B cell (primary cell): ENCODE results near the gene ANKRD24. TPM values are rescaled to one million over a fixed set of nuclear protein-coding genes. Genes with fewer than 3 reads are reported as not detected.

Source experiments
- ATAC-seq: fragments of 200-7000 bp; cut with Tn5 transposase; one replicate; pipeline ENCODE4 v1.10.0; 2021; ENCODE audit warnings: low read depth, mild to moderate bottlenecking, moderate number of reproducible peaks, moderate library complexity
- CTCF ChIA-PET: fragments of 350-600 bp; sonication (Branson Sonifier 250); formaldehyde crosslinking; loops from one replicate; lab custom pipeline; 2021; ENCODE audit warnings: antibody characterized with exemption, inconsistent platforms; lab: Charles Lee
- POLR2A ChIA-PET: fragments of 350-600 bp; sonication (Branson Sonifier 250); formaldehyde crosslinking; loops from one replicate; lab custom pipeline; 2021; ENCODE audit warnings: antibody characterized with exemption; lab: Charles Lee
- DNase-seq: peaks from one replicate; pipeline ENCODE4 v3.0.0; 2013
- H2AFZ ChIP-seq: 2 replicates; pipeline ENCODE4 v1.6.1; 2012; ENCODE audit warnings: mild to moderate bottlenecking, low read depth, low read length; ENCODE audit not compliant: insufficient read depth, poor library complexity, severe bottlenecking
- H3K27ac ChIP-seq, 2 donors: 1 replicate in 1 of 2; 2 replicates in 1 of 2; pipeline ENCODE4 v1.5.1; 2012 to 2013; ENCODE audit warnings: low read length in 2 of 2, mild to moderate bottlenecking in 2 of 2, moderate library complexity in 1 of 2
- H3K27me3 ChIP-seq, 4 experiments: fragments of 200-600 bp in 1 of 4; sonication (generic) in 1 of 4; replicated peaks in 1 of 4; 1 replicate in 2 of 4; 2 replicates in 2 of 4; pipeline versions ENCODE4 v1.6.1 to v1.7.0; 2013 to 2016; ENCODE audit warnings: low read length in 3 of 4, mild to moderate bottlenecking in 2 of 4, mixed read lengths in 1 of 4, moderate library complexity in 1 of 4; ENCODE audit not compliant: insufficient read depth in 4 of 4, control insufficient read depth in 3 of 4; ENCODE audit errors: control extremely low read depth in 1 of 4
- H3K36me3 ChIP-seq, 2 experiments: replicated peaks in 1 of 2; 1 replicate in 1 of 2; 2 replicates in 1 of 2; pipeline versions ENCODE4 v1.6.1 to v1.7.1; 2013; ENCODE audit warnings: low read length in 1 of 2; ENCODE audit not compliant: insufficient read depth in 2 of 2, control insufficient read depth in 1 of 2; ENCODE audit errors: control extremely low read depth in 1 of 2, extremely low read depth in 1 of 2
- H3K4me1 ChIP-seq, 2 donors: fragments of 200-600 bp in 1 of 2; sonication (generic) in 1 of 2; 1 replicate in 1 of 2; 2 replicates in 1 of 2; pipeline versions ENCODE4 v1.5.1 to v1.6.1; 2013 to 2017; ENCODE audit warnings: low read length in 2 of 2; ENCODE audit not compliant: control insufficient read depth in 2 of 2, insufficient read depth in 2 of 2
- H3K4me2 ChIP-seq: replicated peaks from 2 replicates; pipeline ENCODE3; 2012; ENCODE audit warnings: mild to moderate bottlenecking, low read depth, low read length; ENCODE audit not compliant: poor library complexity, severe bottlenecking
- H3K4me3 ChIP-seq, 5 experiments: fragments of 200-600 bp in 1 of 5; sonication (generic) in 1 of 5; 1 replicate in 3 of 5; 2 replicates in 2 of 5; pipeline versions ENCODE4 v1.5.1 to v1.7.0; 2011 to 2016; ENCODE audit warnings: low read length in 4 of 5, mild to moderate bottlenecking in 4 of 5, low read depth in 2 of 5, control low read depth in 1 of 5, moderate library complexity in 1 of 5; ENCODE audit not compliant: insufficient read depth in 1 of 5; ENCODE audit errors: control extremely low read depth in 1 of 5, extremely low read depth in 1 of 5
- H3K79me2 ChIP-seq: fragments of 200-600 bp; sonication (generic); one replicate; pipeline ENCODE4 v1.6.0; 2016; ENCODE audit warnings: low read length; ENCODE audit not compliant: control insufficient read depth, insufficient read depth
- H3K9ac ChIP-seq: fragments of 200-600 bp; sonication (generic); 2 replicates; pipeline ENCODE4 v1.6.1; 2017; ENCODE audit warnings: mild to moderate bottlenecking, low read length, moderate library complexity
- H3K9me3 ChIP-seq, 3 donors: one replicate each; pipeline versions ENCODE4 v1.6.1 to v1.7.1; 2013; ENCODE audit warnings: low read length in 2 of 3; ENCODE audit not compliant: control insufficient read depth in 2 of 3, insufficient read depth in 1 of 3; ENCODE audit errors: control extremely low read depth in 1 of 3
- H4K20me1 ChIP-seq: 2 replicates; pipeline ENCODE4 v1.6.0; 2012; ENCODE audit warnings: mild to moderate bottlenecking, low read length; ENCODE audit not compliant: insufficient read depth, control insufficient read depth, poor library complexity, severe bottlenecking
- H3K27ac Mint-ChIP-seq: one replicate; pipeline ENCODE4 v1.8.0; 2021; ENCODE audit warnings: mixed read lengths
- H3K27me3 Mint-ChIP-seq: one replicate; pipeline ENCODE4 v1.8.0; 2021; ENCODE audit warnings: mixed read lengths
- H3K4me1 Mint-ChIP-seq: one replicate; pipeline ENCODE4 v1.8.0; 2021; ENCODE audit warnings: mixed read lengths
- H3K4me3 Mint-ChIP-seq: one replicate; pipeline ENCODE4 v1.8.0; 2021; ENCODE audit warnings: mixed read lengths
- H3K9me3 Mint-ChIP-seq: one replicate; pipeline ENCODE4 v1.8.0; 2022; ENCODE audit warnings: mixed read lengths; ENCODE audit not compliant: insufficient read depth
- CTCF ChIP-seq: fragments of 200-600 bp; IDR thresholded peaks from one replicate; pipeline ENCODE4 v1.8.0; 2022; ENCODE audit warnings: antibody characterized with exemption, mild to moderate bottlenecking
- EZH2 ChIP-seq: IDR thresholded peaks from 2 replicates; pipeline ENCODE4 v1.6.1; 2012; ENCODE audit warnings: borderline replicate concordance, low read depth, mild to moderate bottlenecking, moderate library complexity, low read length; ENCODE audit not compliant: insufficient read depth, poor library complexity, severe bottlenecking
- WGBS: methylation state at CpG from one replicate; pipeline ENCODE4 v1.1.5; 2013; ENCODE audit warnings: missing lambda C conversion rate; ENCODE audit not compliant: insufficient coverage; 5-methylcytosine and 5-hydroxymethylcytosine counted together
- intact Hi-C: fragments of 100-400 bp; cut with micrococcal nuclease; formaldehyde crosslinking; loops from one replicate; pipeline ENCODE4 v1.10.0; 2022
- polyA plus RNA-seq: library from polyadenylated mRNA; depleted of rRNA; stranded (reverse); fragments of >200 nt; gene quantifications from 2 replicates; pipeline ENCODE4 v1.2.3, GENCODE V29; 2012
- total RNA-seq, 2 donors: library from RNA; stranded (reverse); fragments of 120-200 nt in 1 of 2; gene quantifications; 1 replicate in 1 of 2; 2 replicates in 1 of 2; pipeline versions ENCODE4 v1.2.3 to v1.2.4, GENCODE V29; 2013 to 2022

The ANKRD24 gene
- total and polyA plus RNA-seq, 2 donors (not counting 1 experiment from before 2014, with no cell fraction given): 0.37 to 1.5 TPM

DNA sequence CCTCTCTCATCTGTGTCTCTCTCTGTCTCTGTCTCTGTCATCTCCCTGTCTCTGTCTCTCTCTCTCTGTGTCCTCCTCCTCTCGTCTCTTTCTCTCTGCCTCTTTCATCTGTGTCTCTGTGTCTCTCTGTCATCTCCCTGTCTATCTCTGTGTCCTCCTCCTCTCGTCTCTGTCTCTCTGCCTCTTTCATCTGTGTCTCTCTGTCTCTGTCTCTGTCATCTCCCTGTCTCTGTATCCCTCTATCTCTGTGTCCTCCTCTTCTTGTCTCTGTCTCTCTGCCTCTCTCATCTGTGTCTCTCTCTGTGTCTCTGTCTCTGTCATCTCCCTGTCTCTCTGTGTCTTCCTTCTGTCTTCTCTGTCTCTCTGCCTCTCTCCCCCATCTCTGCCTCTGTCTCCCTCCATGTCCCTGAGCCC lies 46.3 kb downstream of the ANKRD24 start:
- Histone ChIP-seq H3K9me3 (no peaks in the 10 kb centered on the region), H3K27ac (peak overlapping the region in 1 of 2 donors; percentile 31), H3K4me2 (peak overlapping the region; percentile 65), H2AFZ (peak overlapping the region; percentile 65), H3K36me3 (no peaks in the 10 kb centered on the region), H4K20me1 (no peaks in the 10 kb centered on the region), H3K4me3 (peak overlapping the region in 4 of 5 experiments; percentile 34 to 44 (median 37)), H3K4me1 (peaks cover 26 to 32% of the 10 kb centered on the region in 2 donors), H3K9ac (peak overlapping the region; percentile 44), H3K79me2 (peaks cover 5% of the 10 kb centered on the region), H3K27me3 (no peaks in the 10 kb centered on the region)
- H3K4me3 Mint-ChIP-seq: no peak overlapping the region
- intact Hi-C loops: loop anchor here (1.0 kb wide), 1 partner anchor 19 kb away; the partner anchor contains the start of gene YJU2
- ChIA-PET POLR2A (no interaction called here), CTCF (no interaction called here)
- no peak overlapping the region for H3K27ac Mint-ChIP-seq
- TF ChIP-seq EZH2 (no peak), CTCF (no peak)
- no peak for DNase-seq
- 73% methylated on average over 2 of the region's 2 CpGs for WGBS
- H3K4me1 Mint-ChIP-seq: peaks cover 5% of the 10 kb centered on the region
- no peaks in the 10 kb centered on the region for H3K9me3 Mint-ChIP-seq
- ATAC-seq: no peak
- H3K27me3 Mint-ChIP-seq: no peaks in the 10 kb centered on the region

GRCh38 chr19:4229179-4229931 lies 46.9 kb downstream of the ANKRD24 start, which contains the start of gene EBI3:
Gene EBI3, plus strand, starts transcription at chr19:4229523. Its CDS starts 28 bp downstream, at chr19:4229551.
- H3K4me3 ChIP-seq: peak within 1 kb of the TSS in 4 of 5 experiments; percentile 34 to 44 (median 37)
- H3K4me2 ChIP-seq: peak within 1 kb of the TSS; percentile 65
- H3K36me3 ChIP-seq: no peaks in the 10 kb centered on the region
- Mint-ChIP-seq H3K4me3 (no peak within 1 kb of the TSS), H3K9me3 (no peaks in the 10 kb centered on the region), H3K4me1 (peaks cover 5% of the 10 kb centered on the region), H3K27ac (no peak within 1 kb of the TSS), H3K27me3 (no peaks in the 10 kb centered on the region)
- H4K20me1 ChIP-seq: no peaks in the 10 kb centered on the region
- CTCF ChIA-PET: interaction anchor here (0.7 to 1.7 kb wide), 3 partner anchors 12 to 27 kb away, joined by 3 to 5 read pairs (median 4); partner anchors contain the start of gene YJU2
- no peaks in the 10 kb centered on the region for H3K9me3 ChIP-seq
- peaks cover 5% of the 10 kb centered on the region for H3K79me2 ChIP-seq
- H3K4me1 ChIP-seq: peaks cover 26 to 32% of the 10 kb centered on the region in 2 donors
- H2AFZ ChIP-seq: peak within 1 kb of the TSS; percentile 65
- intact Hi-C loops: loop anchor here (1.0 kb wide), 1 partner anchor 18 kb away; the partner anchor contains the start of gene YJU2
- WGBS: 13% methylated on average over 12 of the region's 19 CpGs
- peak within 1 kb of the TSS; percentile 40 to 59 for H3K27ac ChIP-seq
- peak; percentile 92 for ATAC-seq
- H3K9ac ChIP-seq: peak within 1 kb of the TSS; percentile 44
- no peaks in the 10 kb centered on the region for H3K27me3 ChIP-seq
- DNase-seq: peak; percentile 84
- POLR2A ChIA-PET: interaction anchor here (0.6 to 1.3 kb wide), 3 partner anchors 14 to 241 kb away, joined by 4 to 7 read pairs (median 5); partner anchors contain the start of gene YJU2
- no peak for TF ChIP-seq CTCF
- TF ChIP-seq EZH2: no peak
